Fibroblast of the aortic adventitia (primary cell): ENCODE measurements around the gene RGS6. TPM values are rescaled to one million over a fixed set of nuclear protein-coding genes. Genes with fewer than 3 reads are reported as not detected.
"Not testable (repeated sequence)": the region's sequence is repeated elsewhere in the genome, so short reads cannot be mapped to it uniquely, and the experiment has no call there.

Experiments used
- DNase-seq: peaks from one replicate; pipeline ENCODE4 v3.0.0-alpha.2; 2010; ENCODE audit warnings: low read depth
- H3K4me3 ChIP-seq: 2 replicates; pipeline ENCODE4 v1.5.1; 2011; ENCODE audit warnings: low read depth, mild to moderate bottlenecking, control low read depth, low read length, moderate library complexity
- CTCF ChIP-seq: IDR thresholded peaks from 2 replicates; pipeline ENCODE4 v1.5.1; 2011; ENCODE audit warnings: mild to moderate bottlenecking, low read length, control low read depth, inconsistent platforms; ENCODE audit not compliant: insufficient read depth
- total RNA-seq: library from RNA; depleted of rRNA; stranded (reverse); fragments of >200 nt; gene quantifications from 2 replicates; pipeline ENCODE4 v1.2.3, GENCODE V29; 2012; ENCODE audit warnings: low replicate concordance

Gene RGS6
- total RNA-seq, 1 donor = not detected

- TF ChIP-seq CTCF = no peak
- no peak overlapping the region for H3K4me3 ChIP-seq
- no peak for DNase-seq
These were observed 569 bp upstream of the RGS6 start for GRCh38 chr14:71931492-71932228.

- no peak overlapping the region for H3K4me3 ChIP-seq
- no peak for TF ChIP-seq CTCF
- DNase-seq = no peak
These were observed 865 bp downstream of the RGS6 start for GRCh38 chr14:71933001-71933587.

- H3K4me3 ChIP-seq, DNase-seq: not testable (repeated sequence)
These were observed 6.0 kb downstream of the RGS6 start for GRCh38 chr14:71938273-71938672.

- not testable (repeated sequence) for H3K4me3 ChIP-seq, DNase-seq
These were observed 7.1 kb downstream of the RGS6 start for GRCh38 chr14:71939344-71939743.

GRCh38 chr14:71940500-71940899 lies 8.3 kb downstream of the RGS6 start:
- H3K4me3 ChIP-seq, DNase-seq: not testable (repeated sequence)

- not testable (repeated sequence) for DNase-seq, H3K4me3 ChIP-seq
These were observed 9.4 kb downstream of the RGS6 start for GRCh38 chr14:71941616-71942015.

GRCh38 chr14:71942904-71943694 lies 10.9 kb downstream of the RGS6 start:
- no peak for TF ChIP-seq CTCF
- no peak overlapping the region for H3K4me3 ChIP-seq
- DNase-seq = no peak

GRCh38 chr14:71943695-71944018 lies 11.4 kb downstream of the RGS6 start:
- no peak overlapping the region for H3K4me3 ChIP-seq
- TF ChIP-seq CTCF = no peak
- DNase-seq = no peak
